Neural crest cell (in vitro differentiated cells): ENCODE data around the gene DDX10. TPM values are rescaled to one million over a fixed set of nuclear protein-coding genes. Genes with fewer than 3 reads are reported as not detected.

Source experiments
- DNase-seq: peaks from one replicate; pipeline ENCODE4 v3.0.0; 2021; ENCODE audit warnings: low read depth, mixed read lengths, low spot score
- H3K27ac Mint-ChIP-seq: one replicate; pipeline ENCODE4 v1.8.0; 2021; ENCODE audit warnings: mild to moderate bottlenecking, mixed read lengths; ENCODE audit not compliant: unreplicated experiment
- H3K27me3 Mint-ChIP-seq: 2 replicates; pipeline ENCODE4 v1.8.0; 2021; ENCODE audit warnings: low read depth, mild to moderate bottlenecking, mixed read lengths
- H3K36me3 Mint-ChIP-seq: 2 replicates; pipeline ENCODE4 v1.8.0; 2021; ENCODE audit warnings: low read depth, mild to moderate bottlenecking, mixed read lengths
- H3K4me1 Mint-ChIP-seq: 2 replicates; pipeline ENCODE4 v1.8.0; 2021; ENCODE audit warnings: mixed read lengths
- H3K4me3 Mint-ChIP-seq: one replicate; pipeline ENCODE4 v1.8.0; 2021; ENCODE audit warnings: mild to moderate bottlenecking, mixed read lengths
- H3K9me3 Mint-ChIP-seq: 2 replicates; pipeline ENCODE4 v1.8.0; 2021; ENCODE audit warnings: mixed read lengths
- CTCF ChIP-seq: fragments of 200-600 bp; sonication (generic); conservative IDR thresholded peaks from 2 replicates; pipeline ENCODE4 v1.5.0; 2021; ENCODE audit warnings: antibody characterized with exemption, mild to moderate bottlenecking
- total RNA-seq: library from RNA; stranded (reverse); gene quantifications from 2 replicates; pipeline ENCODE4 v1.2.1, GENCODE V29; 2021

The DDX10 gene
- total RNA-seq, 1 donor from 2014 or later: 38.5 TPM

GRCh38 chr11:108944471-108945178 is 279.8 kb downstream of the DDX10 start:
- no peaks in the 10 kb centered on the region for H3K27me3 Mint-ChIP-seq
- H3K4me3 Mint-ChIP-seq: no peak overlapping the region
- H3K27ac Mint-ChIP-seq: no peak overlapping the region
- peaks cover 15% of the 10 kb centered on the region for H3K36me3 Mint-ChIP-seq
- H3K4me1 Mint-ChIP-seq: no peaks in the 10 kb centered on the region
- no peak for TF ChIP-seq CTCF
- no peaks in the 10 kb centered on the region for H3K9me3 Mint-ChIP-seq
- no peak for DNase-seq

DNA sequence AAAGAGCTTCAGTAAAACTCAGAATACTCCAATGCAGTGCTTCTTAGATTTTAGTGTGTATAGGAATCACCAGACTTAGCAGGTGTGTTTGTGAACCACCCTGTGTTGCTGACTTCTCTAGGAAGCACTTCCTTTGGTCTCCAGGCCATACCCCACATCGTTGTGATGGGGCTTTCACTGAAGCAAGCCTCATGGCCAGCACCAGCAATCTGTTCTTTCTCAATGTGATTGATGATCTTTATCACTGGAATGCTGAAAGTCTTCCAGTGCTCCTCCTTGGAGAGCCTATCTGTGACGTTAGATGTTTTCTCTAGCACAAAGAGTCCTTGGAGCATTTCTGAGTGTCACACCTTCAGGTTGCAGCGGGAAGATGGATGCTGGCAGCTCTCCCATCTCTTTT is 280.5 kb downstream of the DDX10 start:
- Mint-ChIP-seq H3K27ac (peak overlapping the region; percentile 44), H3K4me1 (no peaks in the 10 kb centered on the region)

DNA sequence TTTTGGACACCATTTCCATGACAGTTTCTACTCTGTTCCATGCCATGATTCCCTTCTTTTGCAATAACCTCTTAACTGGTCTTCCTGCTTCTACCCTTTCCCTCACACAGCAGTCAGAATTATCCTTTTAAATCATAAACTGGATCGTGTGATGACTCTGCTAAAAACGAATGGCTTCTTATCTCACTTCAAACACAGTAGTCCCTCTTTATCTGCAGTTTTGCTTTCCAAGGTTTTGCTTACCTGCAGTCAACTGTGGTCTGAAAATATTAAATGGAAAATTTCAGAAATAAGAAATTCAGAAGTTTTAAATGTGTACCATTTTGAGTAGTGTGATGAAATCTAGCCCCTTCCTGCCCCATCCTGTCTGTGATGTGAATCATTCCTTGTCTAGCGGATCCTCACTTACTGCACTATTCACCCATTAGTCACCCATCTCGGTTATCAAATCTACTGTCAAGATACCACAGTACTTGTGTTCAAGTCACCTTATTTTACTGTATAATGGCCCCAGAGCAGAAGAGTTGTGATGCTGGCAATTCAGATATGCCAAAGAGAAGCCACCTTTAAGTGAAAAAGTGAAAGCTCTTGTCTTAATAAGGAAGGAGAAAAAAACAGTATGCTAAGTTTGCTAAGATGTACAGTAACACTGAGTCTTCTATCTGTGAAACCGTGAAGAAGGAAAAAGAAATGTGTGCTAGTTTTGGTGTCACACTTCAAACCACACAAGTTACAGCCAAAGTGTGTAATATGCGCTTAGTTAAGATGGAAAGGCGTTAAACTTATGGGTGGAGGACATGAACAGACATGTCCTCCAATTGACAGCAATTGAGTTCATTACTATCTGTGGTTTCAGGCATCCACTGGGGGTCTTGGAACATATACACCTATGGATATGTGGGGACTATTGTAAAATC is 283.0 kb downstream of the DDX10 start:
- Mint-ChIP-seq H3K27ac (no peak overlapping the region), H3K9me3 (no peaks in the 10 kb centered on the region), H3K27me3 (no peaks in the 10 kb centered on the region), H3K36me3 (peaks cover 11% of the 10 kb centered on the region), H3K4me3 (no peak overlapping the region), H3K4me1 (no peaks in the 10 kb centered on the region)
- no peak for TF ChIP-seq CTCF
- no peak for DNase-seq

More for the DNA sequence above, 280.5 kb downstream of the DDX10 start:
- TF ChIP-seq CTCF: no peak
- H3K36me3 Mint-ChIP-seq: peaks cover 15% of the 10 kb centered on the region
- H3K4me3 Mint-ChIP-seq: no peak overlapping the region
- no peak for DNase-seq
- H3K27me3 Mint-ChIP-seq: no peaks in the 10 kb centered on the region
- H3K9me3 Mint-ChIP-seq: no peaks in the 10 kb centered on the region

GRCh38 chr11:108958368-108959104 is 293.7 kb downstream of the DDX10 start:
- Mint-ChIP-seq H3K4me3 (no peak overlapping the region), H3K36me3 (no peaks in the 10 kb centered on the region), H3K27me3 (no peaks in the 10 kb centered on the region), H3K4me1 (peaks cover 19% of the 10 kb centered on the region), H3K9me3 (peaks cover 3% of the 10 kb centered on the region), H3K27ac (no peak overlapping the region)
- TF ChIP-seq CTCF: no peak
- DNase-seq: no peak

DNA sequence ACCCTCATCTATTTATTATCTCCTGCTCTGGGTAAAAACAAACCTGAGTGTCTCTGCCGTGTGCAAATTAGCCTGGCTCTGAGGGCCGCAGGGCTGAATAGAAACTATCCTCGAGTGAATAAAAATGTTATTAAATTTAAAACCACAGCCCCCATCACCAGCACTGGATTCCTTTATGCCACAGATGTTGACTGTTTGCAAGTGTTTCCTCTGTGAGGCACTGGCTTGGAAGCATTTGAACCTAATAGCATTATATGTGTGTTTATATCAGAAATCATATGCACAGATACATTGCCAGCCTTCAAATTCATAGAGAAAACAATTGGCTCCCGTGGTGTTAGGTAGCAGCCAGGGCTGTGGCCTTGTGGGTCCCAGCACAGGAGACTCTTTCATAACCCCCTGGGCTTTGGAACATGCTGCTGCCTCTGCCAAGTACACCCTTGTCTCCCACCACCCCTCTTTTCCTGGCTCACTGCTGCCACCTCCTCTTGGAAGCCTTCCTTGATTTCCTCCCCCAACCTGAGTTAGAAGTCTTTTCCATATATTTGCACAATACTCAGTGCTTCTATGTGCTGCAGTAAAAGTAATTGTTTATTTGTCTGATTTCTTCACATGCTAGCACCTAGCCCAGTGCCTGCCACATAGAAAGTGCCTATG is 294.4 kb downstream of the DDX10 start:
- Mint-ChIP-seq H3K9me3 (peaks cover 3% of the 10 kb centered on the region), H3K4me1 (peaks cover 19% of the 10 kb centered on the region), H3K27me3 (no peaks in the 10 kb centered on the region), H3K4me3 (no peak overlapping the region), H3K27ac (no peak overlapping the region), H3K36me3 (no peaks in the 10 kb centered on the region)
- DNase-seq: no peak
- TF ChIP-seq CTCF: no peak
